Adrenal gland (tissue), 5 donors: ENCODE measurements around the gene CKAP5.

Source experiments
- POLR2A ChIP-seq, 2 donors: fragments of 450-650 bp; IDR thresholded peaks; one replicate each; pipeline ENCODE4 v1.6.1; 2017; ENCODE audit warnings: antibody characterized with exemption in 2 of 2, mild to moderate bottlenecking in 2 of 2, moderate library complexity in 1 of 2
- TF ChIP-seq, protein P1 (sequence below), 6 experiments: fragments of 450-650 bp in 4 of 6; fragments of 200-600 bp in 2 of 6; sonication (generic) in 1 of 6; IDR thresholded peaks; 1 replicate in 5 of 6; 2 replicates in 1 of 6; pipeline versions ENCODE4 v1.5.1 to v1.8.0; 2016 to 2021; ENCODE audit warnings: antibody characterized with exemption in 6 of 6, mild to moderate bottlenecking in 2 of 6, moderate library complexity in 1 of 6
- donor health status: DM: no; HTN: no; CAD: no.

DNA sequence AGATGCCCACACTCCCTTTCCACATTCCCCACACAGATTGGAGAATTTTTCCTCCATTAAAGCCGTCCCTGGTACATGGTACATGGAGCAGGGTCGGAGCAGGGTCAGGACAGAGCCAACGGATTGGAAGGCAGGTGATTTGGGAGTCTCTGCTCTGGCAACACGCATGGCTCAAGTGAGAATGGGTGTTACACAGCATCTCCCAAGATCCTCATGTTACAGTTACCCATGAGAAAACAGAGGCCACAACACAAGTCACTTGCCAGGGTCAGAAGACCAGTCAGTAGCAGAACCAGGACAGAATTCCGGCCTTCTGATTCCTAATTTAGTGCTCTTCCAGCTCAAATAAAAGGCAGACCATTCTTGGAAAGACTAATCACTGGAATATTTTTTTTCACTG is 134.8 kb downstream of the CKAP5 start:
- TF ChIP-seq, protein P1, sequence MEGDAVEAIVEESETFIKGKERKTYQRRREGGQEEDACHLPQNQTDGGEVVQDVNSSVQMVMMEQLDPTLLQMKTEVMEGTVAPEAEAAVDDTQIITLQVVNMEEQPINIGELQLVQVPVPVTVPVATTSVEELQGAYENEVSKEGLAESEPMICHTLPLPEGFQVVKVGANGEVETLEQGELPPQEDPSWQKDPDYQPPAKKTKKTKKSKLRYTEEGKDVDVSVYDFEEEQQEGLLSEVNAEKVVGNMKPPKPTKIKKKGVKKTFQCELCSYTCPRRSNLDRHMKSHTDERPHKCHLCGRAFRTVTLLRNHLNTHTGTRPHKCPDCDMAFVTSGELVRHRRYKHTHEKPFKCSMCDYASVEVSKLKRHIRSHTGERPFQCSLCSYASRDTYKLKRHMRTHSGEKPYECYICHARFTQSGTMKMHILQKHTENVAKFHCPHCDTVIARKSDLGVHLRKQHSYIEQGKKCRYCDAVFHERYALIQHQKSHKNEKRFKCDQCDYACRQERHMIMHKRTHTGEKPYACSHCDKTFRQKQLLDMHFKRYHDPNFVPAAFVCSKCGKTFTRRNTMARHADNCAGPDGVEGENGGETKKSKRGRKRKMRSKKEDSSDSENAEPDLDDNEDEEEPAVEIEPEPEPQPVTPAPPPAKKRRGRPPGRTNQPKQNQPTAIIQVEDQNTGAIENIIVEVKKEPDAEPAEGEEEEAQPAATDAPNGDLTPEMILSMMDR (IDR thresholded peaks at IDR 0.05), result no peak
- TF ChIP-seq POLR2A (IDR thresholded peaks at IDR 0.05), result no peak
